ENCODE data around the gene MACO1.
A peak's percentile ranks its signal among the peaks of the same experiment; 100 is the strongest.
"Not testable (repeated sequence)": the region's sequence is repeated elsewhere in the genome, so short reads cannot be mapped to it uniquely, and the experiment has no call there.

Gene MACO1

GRCh38 chr1:25487628-25488027 lies 56.9 kb downstream of the MACO1 start:
- DNase-seq (ENCODE audit: low read depth in 2 of 2) = no peak

GRCh38 chr1:25492323-25492722 lies 61.6 kb downstream of the MACO1 start:
- DNase-seq (ENCODE audit: low read depth in 2 of 2) = no peak

- no peak for DNase-seq (ENCODE audit: low read depth in 2 of 2)
Measured at GRCh38 chr1:25494952-25495351, 64.3 kb downstream of the MACO1 start.

- DNase-seq (ENCODE audit: low read depth in 2 of 2) = no peak
Measured at GRCh38 chr1:25500694-25501093, 70.0 kb downstream of the MACO1 start.

GRCh38 chr1:25501235-25502058 lies 70.8 kb downstream of the MACO1 start:
- DNase-seq (ENCODE audit: low read depth in 2 of 2) = no peak

- DNase-seq (ENCODE audit: low read depth in 2 of 2) = no peak
Measured at GRCh38 chr1:25502957-25503356, 72.3 kb downstream of the MACO1 start.

- DNase-seq (ENCODE audit: low read depth in 2 of 2) = peak; percentile 46 to 55
Measured at GRCh38 chr1:25503551-25504426, 73.1 kb downstream of the MACO1 start.

GRCh38 chr1:25504706-25505595 lies 74.3 kb downstream of the MACO1 start:
- no peak for DNase-seq (ENCODE audit: low read depth in 2 of 2)

GRCh38 chr1:25505656-25506385 lies 75.1 kb downstream of the MACO1 start:
- DNase-seq (ENCODE audit: low read depth in 2 of 2) = no peak

- DNase-seq (ENCODE audit: low read depth in 2 of 2) = not testable (repeated sequence)
Measured at GRCh38 chr1:25506566-25507463, 76.1 kb downstream of the MACO1 start.

- no peak for DNase-seq (ENCODE audit: low read depth in 2 of 2)
Measured at GRCh38 chr1:25513666-25514065, 83.0 kb downstream of the MACO1 start.

GRCh38 chr1:25515033-25515432 lies 84.3 kb downstream of the MACO1 start:
- DNase-seq (ENCODE audit: low read depth in 2 of 2) = no peak

- no peak for DNase-seq (ENCODE audit: low read depth in 2 of 2)
Measured at GRCh38 chr1:25516686-25517085, 86.0 kb downstream of the MACO1 start.

GRCh38 chr1:25517476-25518394 lies 87.0 kb downstream of the MACO1 start:
- no peak for DNase-seq (ENCODE audit: low read depth in 2 of 2)

GRCh38 chr1:25519624-25520023 lies 88.9 kb downstream of the MACO1 start:
- DNase-seq (ENCODE audit: low read depth in 2 of 2) = no peak

GRCh38 chr1:25520446-25521061 lies 89.9 kb downstream of the MACO1 start:
- peak; percentile 49 to 65 for DNase-seq (ENCODE audit: low read depth in 2 of 2)

GRCh38 chr1:25522031-25522655 lies 91.4 kb downstream of the MACO1 start:
- no peak for DNase-seq (ENCODE audit: low read depth in 2 of 2)

- DNase-seq (ENCODE audit: low read depth in 2 of 2) = no peak
Measured at GRCh38 chr1:25523542-25523941, 92.8 kb downstream of the MACO1 start.

Data from stimulated activated CD8-positive, alpha-beta memory T cell treated with anti-CD3 and anti-CD28 coated beads, Interleukin-7, amount 100 ng/mL, for 4 hours (primary cell).